Esophagus muscularis mucosa (tissue), 4 donors: ENCODE results near the gene DNAJC27. TPM values are rescaled to one million over a fixed set of nuclear protein-coding genes. Genes with fewer than 3 reads are reported as not detected.

ENCODE experiments used
- DNase-seq: peaks from one replicate; pipeline ENCODE4 v3.0.0-alpha.2; 2017; ENCODE audit errors: extremely low spot score
- H3K27ac ChIP-seq, 4 donors: fragments of 200-600 bp; sonication (generic); replicated peaks in 1 of 4; 1 replicate in 3 of 4; 2 replicates in 1 of 4; pipeline ENCODE4 v1.5.1; 2016 to 2019; ENCODE audit warnings: mild to moderate bottlenecking in 1 of 4
- H3K27me3 ChIP-seq, 4 donors: fragments of 200-600 bp; sonication (generic); one replicate each; pipeline versions ENCODE4 v1.5.1 to v1.6.0; 2016 to 2019
- H3K36me3 ChIP-seq, 4 donors: fragments of 200-600 bp; sonication (generic); one replicate each; pipeline ENCODE4 v1.5.1; 2016 to 2019
- H3K4me1 ChIP-seq, 4 donors: fragments of 200-600 bp; sonication (generic); one replicate each; pipeline ENCODE4 v1.5.1; 2016 to 2019
- H3K4me3 ChIP-seq, 4 donors: fragments of 200-600 bp; sonication (generic); 1 replicate in 2 of 4; 2 replicates in 2 of 4; pipeline ENCODE4 v1.5.1; 2016 to 2019; ENCODE audit warnings: mild to moderate bottlenecking in 4 of 4, moderate library complexity in 1 of 4
- H3K9me3 ChIP-seq, 4 donors: fragments of 200-600 bp; sonication (generic); 1 replicate in 3 of 4; 2 replicates in 1 of 4; pipeline ENCODE4 v1.5.1; 2016 to 2019
- EP300 ChIP-seq: sonication (generic); formaldehyde crosslinking; IDR thresholded peaks from one replicate; pipeline ENCODE4 v1.6.1; 2017; ENCODE audit warnings: antibody characterized with exemption
- POLR2A ChIP-seq: fragments of 450-650 bp; IDR thresholded peaks from one replicate; pipeline ENCODE4 v1.6.1; 2017; ENCODE audit warnings: antibody characterized with exemption, moderate library complexity, mild to moderate bottlenecking, low read depth
- POLR2AphosphoS5 ChIP-seq, 2 donors: sonication (generic); formaldehyde crosslinking; IDR thresholded peaks; one replicate each; pipeline ENCODE4 v1.6.1; 2017; ENCODE audit warnings: antibody characterized with exemption in 2 of 2
- WGBS: methylation state at CpG from one replicate; pipeline ENCODE4 v1.1.5; 2018; 5-methylcytosine and 5-hydroxymethylcytosine counted together
- intact Hi-C: fragments of 100-400 bp; cut with DNase I; formaldehyde crosslinking; loops from one replicate; pipeline ENCODE4 v1.15.1; 2023
- total RNA-seq, 4 donors: library from RNA; depleted of rRNA; stranded (reverse); fragments of >200 nt; gene quantifications; one replicate each; pipeline versions ENCODE4 v1.1.0 to v1.2.1, GENCODE V29; 2016
- TF ChIP-seq, protein P1 (sequence below), 3 experiments: fragments of 200-600 bp in 2 of 3; fragments of 450-650 bp in 1 of 3; sonication (generic) in 2 of 3; IDR thresholded peaks; one replicate each; pipeline ENCODE4 v1.5.1; 2017 to 2019; ENCODE audit warnings: antibody characterized with exemption in 3 of 3, mild to moderate bottlenecking in 2 of 3, moderate library complexity in 1 of 3

DNAJC27 gene
- total RNA-seq, 4 donors from 2014 or later: 5.8 to 8.6 (median 7.5) TPM

DNA sequence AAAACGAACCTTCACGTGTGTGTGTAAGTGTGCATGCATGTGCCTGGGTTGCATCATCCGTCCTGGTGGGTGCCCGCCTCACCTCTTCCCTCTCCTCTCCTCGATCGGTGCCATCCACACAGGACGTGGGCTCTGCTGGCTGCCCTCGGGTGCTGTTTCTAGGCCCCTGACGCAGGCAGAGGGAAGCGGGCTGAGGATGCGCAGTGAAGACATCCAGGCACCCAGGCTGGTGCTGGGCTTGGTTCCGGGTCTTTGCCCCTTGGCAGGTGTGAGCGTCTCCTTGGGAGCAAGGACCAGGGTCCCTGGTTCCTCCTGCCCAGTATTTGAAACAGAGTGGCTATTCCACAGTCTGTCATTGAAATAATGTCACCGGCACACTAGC, 45.5 kb downstream of the DNAJC27 start:
- Histone ChIP-seq H3K36me3 (no peaks in the 10 kb centered on the region), H3K4me1 (peaks cover 0 to 16% (median 13%) of the 10 kb centered on the region in 4 donors), H3K27ac (peak overlapping the region; percentile 58 to 71 (median 66)), H3K27me3 (no peaks in the 10 kb centered on the region), H3K9me3 (no peaks in the 10 kb centered on the region), H3K4me3 (peak overlapping the region; percentile 7 to 41 (median 30))
- WGBS: 65% methylated on average over 8 of the region's 14 CpGs
- no peak for DNase-seq
- TF ChIP-seq, protein P1, sequence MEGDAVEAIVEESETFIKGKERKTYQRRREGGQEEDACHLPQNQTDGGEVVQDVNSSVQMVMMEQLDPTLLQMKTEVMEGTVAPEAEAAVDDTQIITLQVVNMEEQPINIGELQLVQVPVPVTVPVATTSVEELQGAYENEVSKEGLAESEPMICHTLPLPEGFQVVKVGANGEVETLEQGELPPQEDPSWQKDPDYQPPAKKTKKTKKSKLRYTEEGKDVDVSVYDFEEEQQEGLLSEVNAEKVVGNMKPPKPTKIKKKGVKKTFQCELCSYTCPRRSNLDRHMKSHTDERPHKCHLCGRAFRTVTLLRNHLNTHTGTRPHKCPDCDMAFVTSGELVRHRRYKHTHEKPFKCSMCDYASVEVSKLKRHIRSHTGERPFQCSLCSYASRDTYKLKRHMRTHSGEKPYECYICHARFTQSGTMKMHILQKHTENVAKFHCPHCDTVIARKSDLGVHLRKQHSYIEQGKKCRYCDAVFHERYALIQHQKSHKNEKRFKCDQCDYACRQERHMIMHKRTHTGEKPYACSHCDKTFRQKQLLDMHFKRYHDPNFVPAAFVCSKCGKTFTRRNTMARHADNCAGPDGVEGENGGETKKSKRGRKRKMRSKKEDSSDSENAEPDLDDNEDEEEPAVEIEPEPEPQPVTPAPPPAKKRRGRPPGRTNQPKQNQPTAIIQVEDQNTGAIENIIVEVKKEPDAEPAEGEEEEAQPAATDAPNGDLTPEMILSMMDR (IDR thresholded peaks at IDR 0.05): no peak
- TF ChIP-seq EP300 (no peak), POLR2A (no peak), POLR2AphosphoS5 (IDR thresholded peaks at IDR 0.05) (no peak)
- intact Hi-C loops: no loop called here

GRCh38 chr2:24925815-24926214, 45.9 kb downstream of the DNAJC27 start:
- Histone ChIP-seq H3K27ac (peak overlapping the region in 1 of 4 donors; percentile 71), H3K9me3 (no peaks in the 10 kb centered on the region), H3K4me1 (peaks cover 0 to 20% (median 16%) of the 10 kb centered on the region in 4 donors), H3K27me3 (no peaks in the 10 kb centered on the region), H3K4me3 (no peak overlapping the region), H3K36me3 (no peaks in the 10 kb centered on the region)
- TF ChIP-seq POLR2A (no peak), EP300 (no peak), POLR2AphosphoS5 (IDR thresholded peaks at IDR 0.05) (no peak)
- TF ChIP-seq, protein P1 (IDR thresholded peaks at IDR 0.05): no peak
- intact Hi-C loops: no loop called here
- WGBS: 92% methylated on average over 10 of the region's 10 CpGs
- DNase-seq: no peak

DNA sequence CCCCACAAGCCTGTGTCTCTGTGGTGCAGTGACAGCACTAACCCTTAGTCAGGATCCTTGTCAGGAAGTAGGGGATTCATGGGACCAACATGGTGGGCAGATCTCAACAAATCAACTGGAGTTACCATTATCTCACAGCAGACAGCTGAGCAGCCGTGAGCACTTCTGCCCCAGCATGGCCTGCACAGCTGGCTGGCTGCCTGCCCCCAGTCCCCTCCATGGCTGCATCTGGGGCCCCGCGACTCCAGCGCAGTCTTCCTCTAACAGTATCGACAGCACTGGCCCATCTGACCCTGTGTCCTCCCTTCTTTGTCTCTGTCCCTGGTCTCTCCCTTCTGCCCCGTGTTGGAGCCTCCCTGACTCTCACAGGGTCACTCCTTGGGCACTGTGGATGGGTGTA, 47.0 kb downstream of the DNAJC27 start:
- Histone ChIP-seq H3K36me3 (no peaks in the 10 kb centered on the region), H3K27me3 (no peaks in the 10 kb centered on the region), H3K27ac (no peak overlapping the region), H3K9me3 (no peaks in the 10 kb centered on the region), H3K4me1 (peaks cover 0 to 25% (median 20%) of the 10 kb centered on the region in 4 donors), H3K4me3 (no peak overlapping the region)
- DNase-seq: no peak
- TF ChIP-seq POLR2AphosphoS5 (IDR thresholded peaks at IDR 0.05) (no peak), EP300 (no peak), POLR2A (no peak)
- TF ChIP-seq, protein P1 (IDR thresholded peaks at IDR 0.05): no peak
- intact Hi-C loops: no loop called here
- WGBS: 100% methylated on average over 1 of the region's 6 CpGs

DNA sequence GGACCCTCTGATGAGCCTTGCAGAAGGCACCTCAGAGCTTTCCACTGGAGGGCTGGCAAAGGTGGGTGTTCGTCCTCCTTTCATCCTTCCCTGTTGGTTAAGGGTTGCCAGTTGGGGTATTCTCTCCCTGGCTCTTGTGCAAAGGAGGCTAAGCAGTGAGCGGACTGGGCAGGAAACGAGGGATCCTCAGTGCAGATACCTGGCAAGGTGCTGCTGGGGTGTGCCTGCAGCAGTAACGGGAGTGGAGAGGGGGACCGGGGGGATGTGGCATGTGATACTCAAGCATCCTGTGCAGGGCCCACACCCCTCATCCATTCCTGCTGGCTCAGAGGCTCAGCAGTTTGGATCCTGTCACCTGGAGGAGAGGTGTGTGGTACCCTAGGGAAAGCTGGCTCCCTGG, 47.5 kb downstream of the DNAJC27 start:
- TF ChIP-seq POLR2AphosphoS5 (IDR thresholded peaks at IDR 0.05): no peak
- no peak for TF ChIP-seq POLR2A
- no peak for TF ChIP-seq EP300
- TF ChIP-seq, protein P1 (IDR thresholded peaks at IDR 0.05): no peak
- DNase-seq: no peak
- no peaks in the 10 kb centered on the region for H3K9me3 ChIP-seq
- intact Hi-C loops: no loop called here
- H3K27ac ChIP-seq: no peak overlapping the region
- peaks cover 0 to 28% (median 24%) of the 10 kb centered on the region in 4 donors for H3K4me1 ChIP-seq
- no peak overlapping the region for H3K4me3 ChIP-seq
- 87% methylated on average over 5 of the region's 5 CpGs for WGBS
- no peaks in the 10 kb centered on the region for H3K27me3 ChIP-seq
- H3K36me3 ChIP-seq: no peaks in the 10 kb centered on the region

DNA sequence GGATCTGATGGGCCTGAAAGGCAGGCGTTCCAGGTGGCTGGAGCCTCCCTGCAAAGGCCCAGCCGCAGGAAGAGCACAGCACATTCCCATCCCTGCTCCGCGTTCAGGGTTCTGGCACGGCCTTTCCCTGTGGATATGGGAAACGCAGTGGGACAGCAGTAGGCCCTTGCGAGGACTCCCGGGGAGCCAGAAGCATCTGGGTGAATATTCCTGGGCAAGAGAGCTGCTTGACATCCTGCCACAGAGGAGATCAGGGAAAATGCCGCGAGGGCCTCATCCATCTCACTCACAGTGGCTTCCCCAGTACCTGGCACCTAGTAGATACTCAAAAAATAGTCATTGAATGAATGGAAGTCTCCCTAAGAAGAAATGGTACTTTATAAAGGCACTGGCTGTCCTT, 48.6 kb downstream of the DNAJC27 start:
- Histone ChIP-seq H3K27me3 (no peaks in the 10 kb centered on the region), H3K27ac (no peak overlapping the region), H3K36me3 (no peaks in the 10 kb centered on the region), H3K4me3 (no peak overlapping the region), H3K9me3 (no peaks in the 10 kb centered on the region), H3K4me1 (peaks cover 3 to 40% (median 35%) of the 10 kb centered on the region in 4 donors)
- 99% methylated on average over 10 of the region's 10 CpGs for WGBS
- TF ChIP-seq EP300: no peak
- TF ChIP-seq, protein P1 (IDR thresholded peaks at IDR 0.05): no peak
- no peak for TF ChIP-seq POLR2AphosphoS5 (IDR thresholded peaks at IDR 0.05)
- TF ChIP-seq POLR2A: no peak
- intact Hi-C loops: no loop called here
- no peak for DNase-seq
